CD4-positive, alpha-beta T cell (primary cell): ENCODE data around the gene DHODH. TPM values are rescaled to one million over a fixed set of nuclear protein-coding genes. Genes with fewer than 3 reads are reported as not detected.

Experiments used
- ATAC-seq: fragments of 200-7000 bp; cut with Tn5 transposase; one replicate; pipeline ENCODE4 v1.10.0; 2022; ENCODE audit warnings: mild to moderate bottlenecking; ENCODE audit not compliant: poor library complexity
- CTCF ChIA-PET: fragments of 350-600 bp; sonication (Branson Sonifier 250); formaldehyde crosslinking; loops from one replicate; lab custom pipeline; 2021; ENCODE audit warnings: antibody characterized with exemption, inconsistent platforms; lab: Charles Lee
- POLR2A ChIA-PET: fragments of 350-600 bp; sonication (Branson Sonifier 250); formaldehyde crosslinking; loops from one replicate; lab custom pipeline; 2021; ENCODE audit warnings: antibody characterized with exemption, inconsistent platforms; lab: Charles Lee
- DNase-seq, 14 experiments: peaks; one replicate each; pipeline ENCODE4 v3.0.0-alpha.2; 2013 to 2020; ENCODE audit warnings: mixed read lengths in 2 of 14
- H3K27ac ChIP-seq, 2 donors: one replicate each; pipeline versions ENCODE4 v1.5.1 to v1.7.0; 2013; ENCODE audit warnings: low read length in 2 of 2, low read depth in 1 of 2, mild to moderate bottlenecking in 1 of 2
- H3K27me3 ChIP-seq, 2 experiments: 1 replicate in 1 of 2; 2 replicates in 1 of 2; pipeline versions ENCODE4 v1.6.1 to v1.7.0; 2013; ENCODE audit warnings: low read length in 2 of 2, control low read depth in 1 of 2, mild to moderate bottlenecking in 1 of 2, moderate library complexity in 1 of 2; ENCODE audit not compliant: insufficient read depth in 2 of 2, control insufficient read depth in 1 of 2
- H3K36me3 ChIP-seq: one replicate; pipeline ENCODE4 v1.6.1; 2013; ENCODE audit warnings: low read length, control low read depth; ENCODE audit not compliant: insufficient read depth
- H3K4me1 ChIP-seq: one replicate; pipeline ENCODE4 v1.6.1; 2013; ENCODE audit warnings: low read length, control low read depth; ENCODE audit not compliant: insufficient read depth
- H3K4me3 ChIP-seq: one replicate; pipeline ENCODE4 v1.5.1; 2013; ENCODE audit warnings: mild to moderate bottlenecking, low read length, moderate library complexity
- H3K9me3 ChIP-seq, 2 experiments: 1 replicate in 1 of 2; 2 replicates in 1 of 2; pipeline versions ENCODE4 v1.6.1 to v1.7.0; 2013; ENCODE audit warnings: low read length in 2 of 2, mild to moderate bottlenecking in 2 of 2, control low read depth in 1 of 2, moderate library complexity in 1 of 2; ENCODE audit not compliant: control insufficient read depth in 1 of 2, insufficient read depth in 1 of 2
- H3K27ac Mint-ChIP-seq: one replicate; pipeline ENCODE4 v1.8.0; 2020; ENCODE audit warnings: mixed read lengths
- H3K27me3 Mint-ChIP-seq: one replicate; pipeline ENCODE4 v1.8.0; 2021; ENCODE audit warnings: mixed read lengths
- H3K36me3 Mint-ChIP-seq: one replicate; pipeline ENCODE4 v1.8.0; 2021; ENCODE audit warnings: low read depth, mixed read lengths
- H3K4me1 Mint-ChIP-seq: one replicate; pipeline ENCODE4 v1.8.0; 2021; ENCODE audit warnings: low read depth, mixed read lengths
- H3K4me3 Mint-ChIP-seq: one replicate; pipeline ENCODE4 v1.8.0; 2020; ENCODE audit warnings: mild to moderate bottlenecking, mixed read lengths
- H3K9me3 Mint-ChIP-seq: one replicate; pipeline ENCODE4 v1.8.0; 2020; ENCODE audit warnings: mixed read lengths
- intact Hi-C, 2 experiments: fragments of 100-400 bp; cut with DNase I in 1 of 2; cut with micrococcal nuclease in 1 of 2; formaldehyde crosslinking; loops; one replicate each; pipeline versions ENCODE4 v1.15.1 to v1.9.0; 2023 to 2025; cut with DNase I, micrococcal nuclease
- total RNA-seq, 174 experiments: library from RNA in 2 of 174; stranded (reverse) in 2 of 174; gene quantifications; one replicate each; pipeline ENCODE4 v1.2.3 and lab custom pipeline; 2021 to 2026
- TF ChIP-seq, protein P1 (sequence below): fragments of 200-600 bp; IDR thresholded peaks from one replicate; pipeline ENCODE4 v1.8.0; 2022; ENCODE audit warnings: antibody characterized with exemption, mild to moderate bottlenecking

DHODH gene
- total RNA-seq, 2 experiments from 2014 or later = 2.5 to 2.7 TPM

DNA sequence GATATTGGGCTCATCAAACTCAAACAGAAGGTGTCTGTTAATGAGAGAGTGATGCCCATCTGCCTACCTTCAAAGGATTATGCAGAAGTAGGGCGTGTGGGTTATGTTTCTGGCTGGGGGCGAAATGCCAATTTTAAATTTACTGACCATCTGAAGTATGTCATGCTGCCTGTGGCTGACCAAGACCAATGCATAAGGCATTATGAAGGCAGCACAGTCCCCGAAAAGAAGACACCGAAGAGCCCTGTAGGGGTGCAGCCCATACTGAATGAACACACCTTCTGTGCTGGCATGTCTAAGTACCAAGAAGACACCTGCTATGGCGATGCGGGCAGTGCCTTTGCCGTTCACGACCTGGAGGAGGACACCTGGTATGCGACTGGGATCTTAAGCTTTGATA lies 51.9 kb downstream of the DHODH start:
- no peak for ATAC-seq
- TF ChIP-seq, protein P1, sequence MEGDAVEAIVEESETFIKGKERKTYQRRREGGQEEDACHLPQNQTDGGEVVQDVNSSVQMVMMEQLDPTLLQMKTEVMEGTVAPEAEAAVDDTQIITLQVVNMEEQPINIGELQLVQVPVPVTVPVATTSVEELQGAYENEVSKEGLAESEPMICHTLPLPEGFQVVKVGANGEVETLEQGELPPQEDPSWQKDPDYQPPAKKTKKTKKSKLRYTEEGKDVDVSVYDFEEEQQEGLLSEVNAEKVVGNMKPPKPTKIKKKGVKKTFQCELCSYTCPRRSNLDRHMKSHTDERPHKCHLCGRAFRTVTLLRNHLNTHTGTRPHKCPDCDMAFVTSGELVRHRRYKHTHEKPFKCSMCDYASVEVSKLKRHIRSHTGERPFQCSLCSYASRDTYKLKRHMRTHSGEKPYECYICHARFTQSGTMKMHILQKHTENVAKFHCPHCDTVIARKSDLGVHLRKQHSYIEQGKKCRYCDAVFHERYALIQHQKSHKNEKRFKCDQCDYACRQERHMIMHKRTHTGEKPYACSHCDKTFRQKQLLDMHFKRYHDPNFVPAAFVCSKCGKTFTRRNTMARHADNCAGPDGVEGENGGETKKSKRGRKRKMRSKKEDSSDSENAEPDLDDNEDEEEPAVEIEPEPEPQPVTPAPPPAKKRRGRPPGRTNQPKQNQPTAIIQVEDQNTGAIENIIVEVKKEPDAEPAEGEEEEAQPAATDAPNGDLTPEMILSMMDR = no peak

GRCh38 chr16:72061564-72061963 lies 53.0 kb downstream of the DHODH start:
- no peaks in the 10 kb centered on the region for H3K9me3 ChIP-seq
- POLR2A ChIA-PET = no interaction called here
- CTCF ChIA-PET = no interaction called here
- Mint-ChIP-seq H3K27ac (no peak overlapping the region), H3K36me3 (no peaks in the 10 kb centered on the region), H3K9me3 (no peaks in the 10 kb centered on the region), H3K4me3 (no peak overlapping the region), H3K4me1 (no peaks in the 10 kb centered on the region), H3K27me3 (no peaks in the 10 kb centered on the region)
- no peaks in the 10 kb centered on the region for H3K4me1 ChIP-seq
- intact Hi-C loops = loop anchor here in 1 of 2 experiments (10.0 kb wide), 1 partner anchor 1893 kb away; no protein-coding TSS in a partner anchor
- H3K4me3 ChIP-seq = no peak overlapping the region
- no peak overlapping the region for H3K27ac ChIP-seq
- H3K27me3 ChIP-seq = no peaks in the 10 kb centered on the region
- ATAC-seq = no peak
- H3K36me3 ChIP-seq = no peaks in the 10 kb centered on the region
- TF ChIP-seq, protein P1 = no peak
- no peak for DNase-seq

More for the DNA sequence above, 51.9 kb downstream of the DHODH start:
- Histone ChIP-seq H3K4me1 (no peaks in the 10 kb centered on the region), H3K27me3 (no peaks in the 10 kb centered on the region), H3K4me3 (no peak overlapping the region), H3K9me3 (no peaks in the 10 kb centered on the region), H3K36me3 (no peaks in the 10 kb centered on the region), H3K27ac (no peak overlapping the region)
- no peaks in the 10 kb centered on the region for H3K4me1 Mint-ChIP-seq
- DNase-seq = no peak
- ChIA-PET POLR2A (no interaction called here), CTCF (no interaction called here)
- H3K27me3 Mint-ChIP-seq = no peaks in the 10 kb centered on the region
- intact Hi-C loops = loop anchor here in 1 of 2 experiments (10.0 kb wide), 1 partner anchor 1894 kb away; no protein-coding TSS in a partner anchor
- H3K9me3 Mint-ChIP-seq = no peaks in the 10 kb centered on the region
- no peak overlapping the region for H3K4me3 Mint-ChIP-seq
- H3K36me3 Mint-ChIP-seq = no peaks in the 10 kb centered on the region
- no peak overlapping the region for H3K27ac Mint-ChIP-seq

GRCh38 chr16:72064361-72064894 lies 55.9 kb downstream of the DHODH start:
- Histone ChIP-seq H3K27me3 (no peaks in the 10 kb centered on the region), H3K4me3 (no peak overlapping the region), H3K4me1 (no peaks in the 10 kb centered on the region), H3K9me3 (no peaks in the 10 kb centered on the region), H3K36me3 (no peaks in the 10 kb centered on the region), H3K27ac (no peak overlapping the region)
- ChIA-PET POLR2A (no interaction called here), CTCF (no interaction called here)
- Mint-ChIP-seq H3K27me3 (no peaks in the 10 kb centered on the region), H3K4me3 (no peak overlapping the region), H3K27ac (no peak overlapping the region), H3K4me1 (no peaks in the 10 kb centered on the region), H3K36me3 (no peaks in the 10 kb centered on the region), H3K9me3 (no peaks in the 10 kb centered on the region)
- TF ChIP-seq, protein P1 = no peak
- no peak for DNase-seq
- intact Hi-C loops = loop anchor here in 1 of 2 experiments (10.0 kb wide), 1 partner anchor 1890 kb away; no protein-coding TSS in a partner anchor
- no peak for ATAC-seq
